Fibroblast of skin of back (primary cell): ENCODE data around the gene VDAC1.

ENCODE experiments used
- DNase-seq: peaks from one replicate; pipeline ENCODE4 v3.0.0-alpha.2; 2013

The VDAC1 gene

GRCh38 chr5:133924221-133924920, 80.4 kb downstream of the VDAC1 start:
- DNase-seq, result no peak

- DNase-seq, result no peak
These were observed 82.8 kb downstream of the VDAC1 start for GRCh38 chr5:133921979-133922378.
